Measurements from ENCODE around the gene SLC35A2. TPM values are rescaled to one million over a fixed set of nuclear protein-coding genes. Genes with fewer than 3 reads are reported as not detected.

SLC35A2 gene
- total RNA-seq, 1 donor from 2014 or later, result 33.3 TPM

DNA sequence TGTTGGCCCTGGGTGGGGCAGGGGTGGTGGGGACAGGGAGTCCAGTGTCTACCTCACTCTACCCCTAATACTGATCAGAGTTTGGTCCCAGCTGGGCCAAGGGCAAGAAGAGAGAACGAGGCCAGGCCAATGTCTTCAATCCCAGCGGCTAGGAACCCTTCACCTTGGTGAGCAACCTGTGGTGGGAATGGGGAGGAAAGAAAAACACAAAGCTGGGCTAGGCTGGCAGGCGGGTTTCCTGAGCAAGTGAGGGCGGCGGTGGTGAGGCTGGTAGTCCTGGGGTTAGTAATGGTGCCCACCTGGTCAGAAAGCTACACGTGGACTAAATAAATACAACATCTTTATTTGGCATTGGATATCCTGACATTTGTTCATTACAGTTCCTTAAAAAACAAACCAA, 8.2 kb downstream of the SLC35A2 start:
- Mint-ChIP-seq H3K4me1 (ENCODE audit: unreplicated experiment) (no peaks in the 10 kb centered on the region), H3K27ac (no peak overlapping the region), H3K27me3 (no peaks in the 10 kb centered on the region), H3K4me3 (no peak overlapping the region), H3K9me3 (no peaks in the 10 kb centered on the region), H3K36me3 (no peaks in the 10 kb centered on the region)
- TF ChIP-seq, protein P1, sequence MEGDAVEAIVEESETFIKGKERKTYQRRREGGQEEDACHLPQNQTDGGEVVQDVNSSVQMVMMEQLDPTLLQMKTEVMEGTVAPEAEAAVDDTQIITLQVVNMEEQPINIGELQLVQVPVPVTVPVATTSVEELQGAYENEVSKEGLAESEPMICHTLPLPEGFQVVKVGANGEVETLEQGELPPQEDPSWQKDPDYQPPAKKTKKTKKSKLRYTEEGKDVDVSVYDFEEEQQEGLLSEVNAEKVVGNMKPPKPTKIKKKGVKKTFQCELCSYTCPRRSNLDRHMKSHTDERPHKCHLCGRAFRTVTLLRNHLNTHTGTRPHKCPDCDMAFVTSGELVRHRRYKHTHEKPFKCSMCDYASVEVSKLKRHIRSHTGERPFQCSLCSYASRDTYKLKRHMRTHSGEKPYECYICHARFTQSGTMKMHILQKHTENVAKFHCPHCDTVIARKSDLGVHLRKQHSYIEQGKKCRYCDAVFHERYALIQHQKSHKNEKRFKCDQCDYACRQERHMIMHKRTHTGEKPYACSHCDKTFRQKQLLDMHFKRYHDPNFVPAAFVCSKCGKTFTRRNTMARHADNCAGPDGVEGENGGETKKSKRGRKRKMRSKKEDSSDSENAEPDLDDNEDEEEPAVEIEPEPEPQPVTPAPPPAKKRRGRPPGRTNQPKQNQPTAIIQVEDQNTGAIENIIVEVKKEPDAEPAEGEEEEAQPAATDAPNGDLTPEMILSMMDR (conservative IDR thresholded peaks at IDR 0.05), result no peak
- DNase-seq (ENCODE audit: extremely low spot score, unreplicated experiment), result no peak

DNA sequence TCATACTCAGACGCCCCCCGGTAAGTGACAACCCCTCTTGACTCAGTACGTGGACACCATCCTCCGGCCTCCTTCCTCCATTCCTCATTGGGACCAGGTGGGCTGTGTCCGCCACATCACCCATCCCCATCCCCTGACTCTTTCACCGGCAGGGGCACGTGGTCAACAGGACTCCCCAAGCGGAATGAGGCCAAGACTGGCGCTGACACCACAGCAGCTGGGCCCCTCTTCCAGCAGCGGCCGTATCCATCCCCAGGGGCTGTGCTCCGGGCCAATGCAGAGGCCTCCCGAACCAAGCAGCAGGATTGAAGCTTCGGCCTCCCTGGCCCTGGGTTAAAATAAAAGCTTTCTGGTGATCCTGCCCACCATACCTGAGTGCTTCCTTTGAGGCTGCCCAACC, 8.7 kb downstream of the SLC35A2 start:
- Mint-ChIP-seq H3K27me3 (no peaks in the 10 kb centered on the region), H3K4me1 (ENCODE audit: unreplicated experiment) (no peaks in the 10 kb centered on the region), H3K27ac (no peak overlapping the region), H3K36me3 (no peaks in the 10 kb centered on the region), H3K4me3 (no peak overlapping the region), H3K9me3 (no peaks in the 10 kb centered on the region)
- TF ChIP-seq, protein P1 (conservative IDR thresholded peaks at IDR 0.05), result no peak
- DNase-seq (ENCODE audit: extremely low spot score, unreplicated experiment), result no peak

DNA sequence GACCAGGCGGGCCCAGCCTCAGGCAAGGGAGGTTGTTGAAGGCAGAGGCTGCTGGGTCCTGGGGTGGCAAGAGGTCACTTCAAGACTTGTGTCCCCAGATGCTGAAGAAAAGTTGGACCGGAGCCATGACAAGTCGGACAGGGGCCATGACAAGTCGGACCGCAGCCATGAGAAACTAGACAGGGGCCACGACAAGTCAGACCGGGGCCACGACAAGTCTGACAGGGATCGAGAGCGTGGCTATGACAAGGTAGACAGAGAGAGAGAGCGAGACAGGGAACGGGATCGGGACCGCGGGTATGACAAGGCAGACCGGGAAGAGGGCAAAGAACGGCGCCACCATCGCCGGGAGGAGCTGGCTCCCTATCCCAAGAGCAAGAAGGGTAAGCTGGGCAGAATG, 9.3 kb downstream of the SLC35A2 start:
- no peaks in the 10 kb centered on the region for H3K4me1 Mint-ChIP-seq (ENCODE audit: unreplicated experiment)
- H3K4me3 Mint-ChIP-seq, result no peak overlapping the region

DNA sequence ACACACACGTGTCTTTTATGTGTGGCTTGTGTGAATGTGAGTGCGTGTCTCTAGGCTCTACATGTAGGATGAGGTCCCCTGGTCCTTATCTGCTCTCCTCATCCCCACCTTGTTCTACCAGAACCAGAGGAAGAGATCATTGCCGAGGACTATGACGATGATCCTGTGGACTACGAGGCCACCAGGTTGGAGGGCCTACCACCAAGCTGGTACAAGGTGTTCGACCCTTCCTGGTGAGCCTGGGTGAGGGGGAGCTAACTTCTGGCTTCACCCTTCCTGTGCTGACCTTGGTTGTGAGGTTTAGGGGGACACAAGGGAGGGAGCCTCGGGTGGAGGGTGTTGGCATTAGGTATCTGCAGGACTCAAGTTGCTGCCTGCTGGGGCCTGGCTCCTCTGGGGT, 10.4 kb downstream of the SLC35A2 start:
- H3K4me3 Mint-ChIP-seq, result no peak overlapping the region
- TF ChIP-seq, protein P1 (conservative IDR thresholded peaks at IDR 0.05), result no peak
- no peaks in the 10 kb centered on the region for H3K9me3 Mint-ChIP-seq
- H3K27me3 Mint-ChIP-seq, result no peaks in the 10 kb centered on the region
- DNase-seq (ENCODE audit: extremely low spot score, unreplicated experiment), result no peak
- H3K27ac Mint-ChIP-seq, result no peak overlapping the region
- H3K4me1 Mint-ChIP-seq (ENCODE audit: unreplicated experiment), result no peaks in the 10 kb centered on the region
- no peaks in the 10 kb centered on the region for H3K36me3 Mint-ChIP-seq

More for the DNA sequence above, 9.3 kb downstream of the SLC35A2 start:
- no peaks in the 10 kb centered on the region for H3K9me3 Mint-ChIP-seq
- no peaks in the 10 kb centered on the region for H3K27me3 Mint-ChIP-seq
- H3K27ac Mint-ChIP-seq, result no peak overlapping the region
- no peaks in the 10 kb centered on the region for H3K36me3 Mint-ChIP-seq
- no peak for DNase-seq (ENCODE audit: extremely low spot score, unreplicated experiment)
- TF ChIP-seq, protein P1 (conservative IDR thresholded peaks at IDR 0.05), result no peak

DNA sequence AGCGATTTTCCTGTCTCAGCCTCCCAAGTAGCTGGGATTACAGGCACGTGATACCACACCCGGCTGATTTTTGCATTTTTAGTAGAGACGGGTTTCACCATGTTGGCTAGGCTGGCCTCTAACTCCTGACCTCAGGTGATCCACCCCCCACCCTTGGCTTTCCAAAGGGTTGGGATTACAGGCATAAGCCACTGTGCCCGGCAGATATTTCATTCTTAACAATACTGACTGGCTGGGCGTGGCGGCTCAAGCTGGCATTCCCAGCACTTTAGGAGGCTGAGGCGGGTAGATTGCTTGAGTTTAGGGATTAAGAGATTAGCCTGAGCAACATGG, 12.4 kb downstream of the SLC35A2 start:
- H3K36me3 Mint-ChIP-seq, result peaks cover 4% of the 10 kb centered on the region

More for the DNA sequence above, 12.4 kb downstream of the SLC35A2 start:
- no peaks in the 10 kb centered on the region for H3K4me1 Mint-ChIP-seq (ENCODE audit: unreplicated experiment)
- no peak overlapping the region for H3K27ac Mint-ChIP-seq
- no peak overlapping the region for H3K4me3 Mint-ChIP-seq
- no peaks in the 10 kb centered on the region for H3K27me3 Mint-ChIP-seq
- TF ChIP-seq, protein P1 (conservative IDR thresholded peaks at IDR 0.05), result no peak
- no peak for DNase-seq (ENCODE audit: extremely low spot score, unreplicated experiment)
- no peaks in the 10 kb centered on the region for H3K9me3 Mint-ChIP-seq

Measured in type B pancreatic cell (in vitro differentiated cells).